Raji (cell line): ENCODE results near the gene SLC7A11.

Experiments used
- POLR2A ChIP-seq: IDR thresholded peaks from 2 replicates; pipeline ENCODE4 v1.6.1; 2011; ENCODE audit warnings: low read depth, low read length, control low read depth; ENCODE audit not compliant: insufficient read depth

The SLC7A11 gene

DNA sequence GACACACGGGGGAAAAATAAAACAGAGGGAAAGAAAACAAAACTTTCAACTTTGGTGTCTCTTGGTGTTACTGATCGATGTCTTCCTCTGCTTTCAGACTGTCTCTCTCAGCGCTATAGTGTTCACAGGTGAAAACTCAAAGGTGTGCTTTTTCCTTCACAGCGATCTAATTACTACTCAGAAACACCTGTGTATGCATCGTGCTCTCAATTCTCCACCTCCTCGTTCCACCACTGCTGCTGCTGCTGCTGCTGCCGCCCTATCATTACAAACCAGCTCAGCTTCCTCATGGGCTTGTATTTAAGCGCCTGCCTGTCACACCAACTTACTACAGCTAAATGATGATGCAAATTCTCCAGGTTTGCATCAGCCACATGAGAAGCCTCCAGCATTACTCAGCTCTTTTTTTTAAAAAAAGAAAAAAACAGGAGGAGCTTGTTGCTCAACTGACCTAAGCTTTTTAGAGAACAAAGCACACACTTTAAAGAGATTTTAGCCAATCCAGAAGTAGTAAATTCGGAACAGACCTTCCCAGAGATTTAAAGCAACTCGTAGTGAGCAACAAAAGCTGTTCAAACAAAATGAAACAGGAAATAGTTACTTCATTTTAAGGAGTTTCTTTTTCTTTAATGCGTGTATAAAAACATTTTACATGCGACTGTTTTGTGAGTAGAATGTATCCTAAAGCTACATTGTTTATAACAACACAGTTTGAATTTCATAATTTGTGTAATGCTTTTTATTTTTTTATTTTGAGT is at the start of gene SLC7A11:
SLC7A11 (minus strand) TSS at position 274 of the 758 bp plus-strand sequence. CDS start 280 bp downstream, outside the sequence.
- peak; percentile 99 for TF ChIP-seq POLR2A

- no peak for TF ChIP-seq POLR2A
Measured at GRCh38 chr4:138291431-138291830, 49.3 kb upstream of the SLC7A11 start.

DNA sequence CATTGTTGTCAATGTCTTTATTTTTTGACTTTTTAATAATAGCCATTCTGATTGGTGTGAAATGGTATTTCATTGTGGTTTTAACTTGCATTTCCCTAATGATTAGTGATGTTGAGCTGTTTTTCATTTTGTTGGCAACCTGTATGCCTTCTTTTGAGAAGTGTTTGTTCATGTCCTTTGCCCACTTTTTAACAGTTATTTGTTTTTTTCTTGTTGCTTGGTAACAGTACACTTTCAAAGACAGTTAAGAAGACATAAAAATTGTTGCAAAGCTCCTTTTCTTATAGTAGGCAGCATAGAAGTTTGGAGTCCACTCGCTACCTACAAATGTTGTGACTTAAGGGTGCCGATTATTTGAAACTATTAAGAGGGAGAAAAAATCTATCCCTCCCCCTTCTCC is 48.7 kb upstream of the SLC7A11 start:
- TF ChIP-seq POLR2A: no peak

GRCh38 chr4:138279286-138279685 is 37.1 kb upstream of the SLC7A11 start:
- TF ChIP-seq POLR2A: no peak

GRCh38 chr4:138277133-138277532 is 35.0 kb upstream of the SLC7A11 start:
- no peak for TF ChIP-seq POLR2A

GRCh38 chr4:138275963-138276621 is 33.9 kb upstream of the SLC7A11 start:
- TF ChIP-seq POLR2A: no peak

DNA sequence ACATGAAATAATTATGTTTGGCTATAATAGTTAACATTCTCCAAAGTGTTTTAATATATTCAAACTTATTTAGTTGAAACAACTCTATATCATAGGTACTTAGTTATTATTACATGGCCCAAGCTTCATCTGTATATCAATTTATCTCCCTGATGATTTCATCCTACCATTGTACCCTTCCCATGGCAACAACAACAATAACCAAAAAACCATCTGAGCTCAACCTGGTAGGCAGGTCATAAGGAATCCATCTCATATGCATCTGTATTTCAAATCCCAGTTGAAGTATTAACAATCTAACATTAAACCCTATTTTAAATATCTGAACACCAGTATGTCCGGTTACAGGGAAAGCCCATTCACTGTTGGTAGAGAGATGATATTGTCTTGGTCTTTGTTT is 33.1 kb upstream of the SLC7A11 start:
- no peak for TF ChIP-seq POLR2A

DNA sequence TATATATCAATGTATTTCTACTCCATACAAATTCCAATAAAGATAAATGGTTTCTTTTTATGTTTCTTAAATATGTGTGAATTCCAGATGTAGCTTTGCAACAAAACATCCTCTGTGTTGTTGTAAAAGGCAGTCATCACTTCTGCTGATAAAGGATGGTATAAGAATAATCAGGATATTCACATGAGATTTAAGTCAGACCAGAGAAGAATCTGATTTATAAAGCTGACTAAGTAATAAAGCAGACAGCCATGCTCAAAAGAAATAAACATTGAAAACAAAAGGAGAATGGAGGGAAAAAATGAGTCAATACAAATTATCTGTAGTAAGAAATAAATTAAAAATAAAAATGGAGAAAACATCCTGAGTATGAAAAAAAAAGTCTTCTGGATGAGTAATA is 27.0 kb upstream of the SLC7A11 start:
- no peak for TF ChIP-seq POLR2A

DNA sequence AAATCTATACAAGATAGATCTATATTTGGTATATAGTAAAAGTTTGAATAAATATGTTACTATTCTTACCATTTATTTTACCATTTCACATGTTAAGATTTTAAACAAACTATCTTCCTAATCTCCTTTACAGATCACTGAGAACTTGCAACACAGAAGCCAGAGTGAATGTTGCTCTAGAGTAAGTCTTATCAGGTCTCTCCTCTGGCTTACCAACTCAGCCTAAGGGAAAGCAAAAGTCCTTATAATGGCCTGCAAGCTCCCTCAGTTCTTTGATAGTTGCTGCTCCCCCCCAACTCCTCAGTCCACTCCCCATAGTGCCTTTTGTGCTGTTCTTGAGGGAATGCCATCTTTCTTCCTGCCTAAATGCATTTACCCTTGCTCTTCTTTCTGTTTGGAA is 25.7 kb upstream of the SLC7A11 start:
- no peak for TF ChIP-seq POLR2A

GRCh38 chr4:138266948-138267347 is 24.8 kb upstream of the SLC7A11 start:
- TF ChIP-seq POLR2A: no peak

- TF ChIP-seq POLR2A: no peak
Measured at GRCh38 chr4:138263247-138263816, 21.2 kb upstream of the SLC7A11 start.

DNA sequence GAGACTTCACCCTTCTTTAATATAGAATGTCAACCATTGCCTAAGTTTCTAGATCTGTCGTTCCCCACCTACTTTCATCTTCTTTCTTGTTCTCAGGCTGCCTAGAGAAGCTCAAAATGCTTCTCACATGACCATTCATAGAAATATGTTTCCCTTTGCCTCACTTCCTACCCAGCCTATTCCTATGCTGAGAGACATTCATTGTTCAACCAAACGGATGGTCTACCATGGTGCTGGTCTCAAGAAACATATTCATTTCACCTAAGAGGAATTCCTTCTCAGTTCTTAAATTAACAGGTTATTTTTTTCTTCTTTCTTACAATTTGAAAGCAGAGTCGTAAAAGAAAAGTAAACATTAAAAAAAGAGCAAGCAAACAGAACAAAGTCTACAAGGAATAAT is 20.3 kb upstream of the SLC7A11 start:
- TF ChIP-seq POLR2A: no peak

GRCh38 chr4:138262030-138262429 is 19.9 kb upstream of the SLC7A11 start:
- no peak for TF ChIP-seq POLR2A

GRCh38 chr4:138259824-138260223 is 17.7 kb upstream of the SLC7A11 start:
- no peak for TF ChIP-seq POLR2A

- TF ChIP-seq POLR2A: no peak
Measured at GRCh38 chr4:138259271-138259670, 17.1 kb upstream of the SLC7A11 start.

DNA sequence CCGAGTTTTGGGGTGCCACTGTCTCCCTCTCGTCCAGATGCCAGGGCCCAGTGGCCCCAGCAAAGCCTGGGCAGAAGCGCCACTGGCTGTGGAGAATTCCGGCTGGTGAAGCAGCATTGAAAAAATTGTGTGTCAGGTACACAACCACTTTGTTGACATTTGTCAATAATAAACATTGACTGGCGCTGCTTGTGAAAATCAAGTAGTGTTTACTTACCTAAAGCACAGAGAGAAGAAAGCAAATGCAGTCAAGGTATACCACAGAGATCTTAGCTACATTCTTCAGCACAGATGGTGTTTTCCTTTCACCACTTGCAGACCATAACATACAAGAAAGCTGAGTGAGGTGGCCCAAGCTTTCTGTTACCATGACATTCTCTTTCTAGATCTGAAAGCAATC is 14.5 kb upstream of the SLC7A11 start:
- TF ChIP-seq POLR2A: no peak
